Natural killer cell (primary cell): Measurements from ENCODE around the gene HES6. TPM values are rescaled to one million over a fixed set of nuclear protein-coding genes. Genes with fewer than 3 reads are reported as not detected.

Experiments
- ATAC-seq, 3 donors: fragments of 150-1000 bp in 2 of 3; fragments of 200-7000 bp in 1 of 3; cut with Tn5 transposase; 1 replicate in 1 of 3; 2 replicates in 2 of 3; pipeline ENCODE4 v1.10.0; 2021; ENCODE audit warnings: mild to moderate bottlenecking in 2 of 3, moderate library complexity in 2 of 3
- DNase-seq, 2 donors: peaks; one replicate each; pipeline versions ENCODE4 v3.0.0 to v3.0.0-alpha.2; 2013 to 2021; ENCODE audit warnings: mixed read lengths in 1 of 2
- H3K27ac ChIP-seq: one replicate; pipeline ENCODE4 v1.5.1; 2013; ENCODE audit warnings: mild to moderate bottlenecking, low read length
- H3K27me3 ChIP-seq: one replicate; pipeline ENCODE4 v1.6.1; 2013; ENCODE audit warnings: low read length; ENCODE audit not compliant: control insufficient read depth, insufficient read depth
- H3K36me3 ChIP-seq: one replicate; pipeline ENCODE4 v1.6.1; 2013; ENCODE audit warnings: low read length; ENCODE audit not compliant: control insufficient read depth, insufficient read depth
- H3K4me1 ChIP-seq: one replicate; pipeline ENCODE4 v1.6.1; 2013; ENCODE audit warnings: low read length; ENCODE audit not compliant: control insufficient read depth, insufficient read depth
- H3K4me3 ChIP-seq: one replicate; pipeline ENCODE4 v1.5.1; 2013; ENCODE audit warnings: low read length
- H3K9me3 ChIP-seq: one replicate; pipeline ENCODE4 v1.6.1; 2013; ENCODE audit warnings: low read length; ENCODE audit not compliant: control insufficient read depth, insufficient read depth
- H3K27ac Mint-ChIP-seq, 2 donors: one replicate each; pipeline ENCODE4 v1.8.0; 2022; ENCODE audit warnings: mild to moderate bottlenecking in 2 of 2, mixed read lengths in 2 of 2, moderate library complexity in 1 of 2
- H3K27me3 Mint-ChIP-seq, 2 donors: one replicate each; pipeline ENCODE4 v1.8.0; 2022; ENCODE audit warnings: low read depth in 2 of 2, mixed read lengths in 2 of 2
- H3K36me3 Mint-ChIP-seq: one replicate; pipeline ENCODE4 v1.8.0; 2022; ENCODE audit warnings: mixed read lengths
- H3K4me1 Mint-ChIP-seq, 2 donors: one replicate each; pipeline ENCODE4 v1.8.0; 2022; ENCODE audit warnings: mixed read lengths in 2 of 2
- H3K4me3 Mint-ChIP-seq: one replicate; pipeline ENCODE4 v1.8.0; 2022; ENCODE audit warnings: mild to moderate bottlenecking, moderate library complexity, mixed read lengths
- H3K9me3 Mint-ChIP-seq, 2 donors: one replicate each; pipeline ENCODE4 v1.8.0; 2022; ENCODE audit warnings: mixed read lengths in 2 of 2
- CTCF ChIP-seq: fragments of 200-600 bp; IDR thresholded peaks from one replicate; pipeline ENCODE4 v1.8.0; 2022; ENCODE audit warnings: antibody characterized with exemption
- WGBS: methylation state at CpG from one replicate; pipeline ENCODE4 v1.1.7; 2013; ENCODE audit warnings: missing lambda C conversion rate; ENCODE audit not compliant: insufficient coverage; 5-methylcytosine and 5-hydroxymethylcytosine counted together
- intact Hi-C: fragments of 100-400 bp; cut with micrococcal nuclease; formaldehyde crosslinking; loops from one replicate; pipeline ENCODE4 v1.14.2; 2022
- total RNA-seq, 4 donors: library from RNA; stranded (reverse); fragments of 120-200 nt in 1 of 4; gene quantifications; one replicate each; pipeline versions ENCODE4 v1.2.3 to v1.2.4, GENCODE V29; 2013 to 2022

Gene HES6
- total RNA-seq, 3 donors from 2014 or later (not counting 1 experiment from before 2014, with no cell fraction given) = 11.3 to 15.4 (median 13.5) TPM

- peaks cover 27% of the 10 kb centered on the region for H3K4me1 ChIP-seq
- TF ChIP-seq CTCF = no peak
- 80% methylated on average over 10 of the region's 11 CpGs for WGBS
- H3K4me3 Mint-ChIP-seq = peak overlapping the region; percentile 17
- ATAC-seq (no peak), DNase-seq (no peak)
- H3K27ac ChIP-seq = no peak overlapping the region
- peaks cover 0 to 15% of the 10 kb centered on the region in 2 donors for H3K27me3 Mint-ChIP-seq
- H3K4me3 ChIP-seq = no peak overlapping the region
- peaks cover 0 to 16% of the 10 kb centered on the region in 2 donors for H3K4me1 Mint-ChIP-seq
- H3K36me3 ChIP-seq = no peaks in the 10 kb centered on the region
- intact Hi-C loops = loop anchor here (1.0 kb wide), 1 partner anchor 33 kb away; no protein-coding TSS in a partner anchor
- H3K36me3 Mint-ChIP-seq = no peaks in the 10 kb centered on the region
- H3K27me3 ChIP-seq = peaks cover 20% of the 10 kb centered on the region
- H3K9me3 ChIP-seq = peaks cover 4% of the 10 kb centered on the region
- H3K9me3 Mint-ChIP-seq = no peaks in the 10 kb centered on the region
- no peak overlapping the region for H3K27ac Mint-ChIP-seq
Observed at GRCh38 chr2:238237431-238238135, 2.3 kb downstream of the HES6 start.

- H3K4me3 Mint-ChIP-seq = no peak overlapping the region
- intact Hi-C loops = no loop called here
- H3K27me3 ChIP-seq = peaks cover 20% of the 10 kb centered on the region
Observed at GRCh38 chr2:238236571-238236970, 3.3 kb downstream of the HES6 start.

GRCh38 chr2:238235856-238236255, 4.0 kb downstream of the HES6 start:
- Mint-ChIP-seq H3K27ac (no peak overlapping the region), H3K36me3 (no peaks in the 10 kb centered on the region), H3K4me1 (peaks cover 15 to 23% of the 10 kb centered on the region in 2 donors), H3K4me3 (peak overlapping the region; percentile 40), H3K27me3 (peaks cover 0 to 18% of the 10 kb centered on the region in 2 donors), H3K9me3 (no peaks in the 10 kb centered on the region)
- Histone ChIP-seq H3K27me3 (peaks cover 15% of the 10 kb centered on the region), H3K4me3 (no peak overlapping the region), H3K36me3 (no peaks in the 10 kb centered on the region), H3K27ac (no peak overlapping the region), H3K9me3 (peaks cover 4% of the 10 kb centered on the region), H3K4me1 (peaks cover 33% of the 10 kb centered on the region)
- intact Hi-C loops = no loop called here
- 85% methylated on average over 7 of the region's 7 CpGs for WGBS
- no peak for DNase-seq
- ATAC-seq = no peak
- TF ChIP-seq CTCF = no peak

More at GRCh38 chr2:238236571-238236970, 3.3 kb downstream of the HES6 start:
- H3K27ac Mint-ChIP-seq = no peak overlapping the region
- H3K27me3 Mint-ChIP-seq = peaks cover 0 to 18% of the 10 kb centered on the region in 2 donors
- DNase-seq = no peak
- peaks cover 9 to 22% of the 10 kb centered on the region in 2 donors for H3K4me1 Mint-ChIP-seq
- Histone ChIP-seq H3K27ac (no peak overlapping the region), H3K9me3 (peaks cover 4% of the 10 kb centered on the region), H3K4me1 (peaks cover 30% of the 10 kb centered on the region), H3K36me3 (no peaks in the 10 kb centered on the region), H3K4me3 (no peak overlapping the region)
- H3K36me3 Mint-ChIP-seq = no peaks in the 10 kb centered on the region
- no peaks in the 10 kb centered on the region for H3K9me3 Mint-ChIP-seq
- no peak for TF ChIP-seq CTCF
- no peak for ATAC-seq
- WGBS = 84% methylated on average over 4 of the region's 4 CpGs
